ENCODE measurements around the gene ANO6.
"Not testable (repeated sequence)": the region's sequence is repeated elsewhere in the genome, so short reads cannot be mapped to it uniquely, and the experiment has no call there.

ANO6 gene

DNA sequence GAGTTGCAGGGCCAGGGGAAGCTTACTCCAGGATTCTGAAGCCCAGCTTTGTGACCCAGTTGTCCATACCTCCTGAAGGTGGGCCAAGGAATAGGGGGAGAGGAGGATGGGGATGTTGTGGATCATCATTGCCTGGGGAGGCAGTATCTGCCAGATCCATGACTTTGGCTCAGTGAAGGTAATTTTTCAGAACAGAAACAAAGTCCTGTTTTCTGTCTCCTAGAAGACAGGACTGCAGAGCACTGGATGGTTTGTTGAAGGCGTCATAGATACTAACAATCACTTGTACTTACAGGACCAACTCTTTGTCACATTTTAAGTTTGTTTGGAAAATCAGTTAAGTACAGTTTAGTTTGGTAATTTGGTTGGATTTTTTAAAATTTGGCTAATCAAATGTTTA lies 38.4 kb downstream of the ANO6 start:
- DNase-seq (ENCODE audit: insufficient read length, low spot score) (no peak), FAIRE-seq (no peak)
- TF ChIP-seq POLR2A (IDR thresholded peaks at IDR 0.05; ENCODE audit: low read depth, low read length) (no peak), TAF1 (IDR thresholded peaks at IDR 0.05; ENCODE audit: low read depth, low read length) (no peak), POLR2AphosphoS5 (IDR thresholded peaks at IDR 0.05; ENCODE audit: low read depth, low read length) (no peak), SPI1 (IDR thresholded peaks at IDR 0.05; ENCODE audit: low read depth, low read length) (no peak), PAX5 (IDR thresholded peaks at IDR 0.05; ENCODE audit: insufficient read depth, low read length, severe bottlenecking) (no peak), POU2F2 (IDR thresholded peaks at IDR 0.05; ENCODE audit: low read depth, low read length) (no peak)

DNA sequence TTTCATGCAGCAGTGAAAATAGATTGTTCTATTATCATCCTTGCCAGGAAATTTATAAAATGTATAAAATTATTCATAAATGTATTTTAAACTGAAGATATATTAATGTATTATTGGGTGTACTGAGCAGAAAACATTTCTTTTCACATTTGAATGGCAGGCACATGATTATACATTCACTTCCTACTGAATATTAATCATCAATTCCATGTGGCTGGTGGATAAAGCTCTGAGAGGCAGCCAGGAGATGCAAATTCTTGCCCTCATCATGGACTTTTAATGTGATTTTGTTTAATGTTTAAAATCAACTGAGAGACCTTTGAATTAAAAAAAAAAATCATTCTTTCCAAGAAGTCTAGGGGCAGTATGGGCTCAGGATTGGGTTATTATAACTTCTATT lies 40.8 kb downstream of the ANO6 start:
- TF ChIP-seq POU2F2 (IDR thresholded peaks at IDR 0.05; ENCODE audit: low read depth, low read length) (no peak), PAX5 (IDR thresholded peaks at IDR 0.05; ENCODE audit: insufficient read depth, low read length, severe bottlenecking) (no peak), SPI1 (IDR thresholded peaks at IDR 0.05; ENCODE audit: low read depth, low read length) (no peak), POLR2A (IDR thresholded peaks at IDR 0.05; ENCODE audit: low read depth, low read length) (no peak), TAF1 (IDR thresholded peaks at IDR 0.05; ENCODE audit: low read depth, low read length) (no peak), POLR2AphosphoS5 (IDR thresholded peaks at IDR 0.05; ENCODE audit: low read depth, low read length) (no peak)
- no peak for FAIRE-seq
- no peak for DNase-seq (ENCODE audit: insufficient read length, low spot score)

DNA sequence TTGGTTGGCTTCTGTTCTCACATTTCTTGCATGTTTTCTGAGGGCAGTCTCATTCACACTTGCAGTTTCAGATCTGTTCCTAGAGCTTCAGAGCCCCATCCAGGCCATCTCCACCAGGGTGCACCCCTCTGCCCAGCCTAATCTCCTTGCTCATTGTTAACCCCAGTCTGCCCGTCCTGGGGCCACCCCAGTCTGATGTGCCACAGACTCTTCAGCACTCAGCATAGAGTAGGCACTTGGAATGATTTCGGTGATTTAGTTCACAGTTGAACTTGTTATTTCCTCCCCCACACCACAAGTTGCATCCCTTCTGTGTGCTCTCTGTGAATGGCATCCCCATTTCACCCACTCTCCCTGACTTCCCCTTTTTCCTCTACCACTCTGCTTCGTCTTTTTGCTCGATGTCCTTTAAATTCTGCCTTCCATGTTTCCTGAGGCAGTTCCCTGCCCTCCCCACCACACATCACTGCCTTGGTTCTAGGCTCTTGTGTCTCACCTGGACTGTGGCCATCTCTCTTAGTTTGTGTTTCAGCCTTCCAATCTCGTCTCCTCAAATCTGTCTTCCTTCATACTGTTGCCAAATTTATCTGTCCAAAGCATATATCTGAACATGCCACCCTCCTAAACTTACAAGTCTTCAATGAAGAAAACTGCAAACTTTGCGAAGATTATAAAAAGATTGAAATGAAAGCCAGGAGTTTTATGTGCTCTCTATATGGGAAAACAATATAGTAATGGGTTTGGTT lies 41.5 kb downstream of the ANO6 start:
- FAIRE-seq = peak; percentile 84
- no peak for DNase-seq (ENCODE audit: insufficient read length, low spot score)

DNA sequence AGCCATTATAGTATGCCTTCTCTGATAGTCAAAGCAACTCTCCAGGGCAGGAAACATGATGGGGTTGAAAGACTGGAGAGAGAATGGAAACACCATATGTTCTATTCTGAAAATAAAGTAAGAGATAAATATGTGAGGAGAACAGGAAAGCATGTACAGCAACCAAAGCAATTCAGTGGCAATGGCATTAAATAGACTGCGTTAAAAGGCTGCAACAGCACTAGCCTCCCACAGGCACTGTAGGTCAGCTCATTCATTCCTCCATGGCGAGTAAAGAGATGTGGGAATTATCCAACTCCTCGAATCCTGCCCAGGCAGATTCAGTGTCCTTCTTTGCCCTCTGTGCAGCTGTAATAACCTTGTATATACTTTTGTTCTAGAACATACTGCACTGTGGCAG lies 43.8 kb downstream of the ANO6 start:
- DNase-seq (ENCODE audit: insufficient read length, low spot score) = no peak
- no peak for FAIRE-seq
- TF ChIP-seq PAX5 (IDR thresholded peaks at IDR 0.05; ENCODE audit: insufficient read depth, low read length, severe bottlenecking) (no peak), POLR2AphosphoS5 (IDR thresholded peaks at IDR 0.05; ENCODE audit: low read depth, low read length) (no peak), POLR2A (IDR thresholded peaks at IDR 0.05; ENCODE audit: low read depth, low read length) (no peak), TAF1 (IDR thresholded peaks at IDR 0.05; ENCODE audit: low read depth, low read length) (no peak), SPI1 (IDR thresholded peaks at IDR 0.05; ENCODE audit: low read depth, low read length) (no peak), POU2F2 (IDR thresholded peaks at IDR 0.05; ENCODE audit: low read depth, low read length) (no peak)

More for the DNA sequence above, 41.5 kb downstream of the ANO6 start:
- TF ChIP-seq POU2F2 (IDR thresholded peaks at IDR 0.05; ENCODE audit: low read depth, low read length) = no peak
- TF ChIP-seq POLR2AphosphoS5 (IDR thresholded peaks at IDR 0.05; ENCODE audit: low read depth, low read length) = no peak
- TF ChIP-seq PAX5 (IDR thresholded peaks at IDR 0.05; ENCODE audit: insufficient read depth, low read length, severe bottlenecking) = no peak
- TF ChIP-seq SPI1 (IDR thresholded peaks at IDR 0.05; ENCODE audit: low read depth, low read length) = peak; percentile 95

- TF ChIP-seq POLR2AphosphoS5 (IDR thresholded peaks at IDR 0.05; ENCODE audit: low read depth, low read length) (no peak), PAX5 (IDR thresholded peaks at IDR 0.05; ENCODE audit: insufficient read depth, low read length, severe bottlenecking) (no peak), POU2F2 (IDR thresholded peaks at IDR 0.05; ENCODE audit: low read depth, low read length) (no peak), TAF1 (IDR thresholded peaks at IDR 0.05; ENCODE audit: low read depth, low read length) (no peak), SPI1 (IDR thresholded peaks at IDR 0.05; ENCODE audit: low read depth, low read length) (no peak), POLR2A (IDR thresholded peaks at IDR 0.05; ENCODE audit: low read depth, low read length) (no peak)
- FAIRE-seq = no peak
- DNase-seq (ENCODE audit: insufficient read length, low spot score) = no peak
These were observed 44.4 kb downstream of the ANO6 start for GRCh38 chr12:45260104-45260815.

GRCh38 chr12:45260854-45261253 lies 45.0 kb downstream of the ANO6 start:
- DNase-seq (ENCODE audit: insufficient read length, low spot score) (no peak), FAIRE-seq (no peak)
- no peak for TF ChIP-seq TAF1 (IDR thresholded peaks at IDR 0.05; ENCODE audit: low read depth, low read length)

- not testable (repeated sequence) for DNase-seq (ENCODE audit: insufficient read length, low spot score); FAIRE-seq
These were observed 46.3 kb downstream of the ANO6 start for GRCh38 chr12:45262185-45262584.

DNA sequence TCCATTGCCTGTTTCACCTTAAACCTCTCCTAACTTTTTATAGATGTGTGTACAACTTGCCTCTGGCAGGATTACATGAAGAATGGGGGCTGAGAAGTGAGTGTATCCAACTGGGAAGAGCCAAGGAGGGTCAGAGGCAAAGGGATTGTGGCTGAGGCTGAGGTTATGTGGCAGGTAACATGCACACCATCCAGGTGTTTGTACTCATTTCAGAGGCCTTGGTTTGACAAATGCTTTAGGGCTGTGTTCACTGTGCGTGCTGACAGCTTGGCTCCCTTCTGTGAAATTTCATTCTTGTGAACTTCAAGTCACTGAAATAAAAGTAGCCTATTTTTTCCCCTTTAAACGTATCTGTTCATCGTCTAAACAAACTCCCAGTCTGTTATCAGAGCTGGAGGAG lies 47.7 kb downstream of the ANO6 start:
- DNase-seq (ENCODE audit: insufficient read length, low spot score) = no peak
- no peak for FAIRE-seq
- TF ChIP-seq PAX5 (IDR thresholded peaks at IDR 0.05; ENCODE audit: insufficient read depth, low read length, severe bottlenecking) = no peak
- TF ChIP-seq SPI1 (IDR thresholded peaks at IDR 0.05; ENCODE audit: low read depth, low read length) = no peak
- no peak for TF ChIP-seq POLR2AphosphoS5 (IDR thresholded peaks at IDR 0.05; ENCODE audit: low read depth, low read length)
- TF ChIP-seq TAF1 (IDR thresholded peaks at IDR 0.05; ENCODE audit: low read depth, low read length) = no peak
- no peak for TF ChIP-seq POLR2A (IDR thresholded peaks at IDR 0.05; ENCODE audit: low read depth, low read length)
- no peak for TF ChIP-seq POU2F2 (IDR thresholded peaks at IDR 0.05; ENCODE audit: low read depth, low read length)

- no peak for DNase-seq (ENCODE audit: insufficient read length, low spot score)
- FAIRE-seq = no peak
- TF ChIP-seq POU2F2 (IDR thresholded peaks at IDR 0.05; ENCODE audit: low read depth, low read length) = no peak
- no peak for TF ChIP-seq POLR2AphosphoS5 (IDR thresholded peaks at IDR 0.05; ENCODE audit: low read depth, low read length)
- TF ChIP-seq PAX5 (IDR thresholded peaks at IDR 0.05; ENCODE audit: insufficient read depth, low read length, severe bottlenecking) = no peak
These were observed 52.9 kb downstream of the ANO6 start for GRCh38 chr12:45268672-45269411.

- DNase-seq (ENCODE audit: insufficient read length, low spot score) (no peak), FAIRE-seq (no peak)
- TF ChIP-seq POLR2A (IDR thresholded peaks at IDR 0.05; ENCODE audit: low read depth, low read length) = no peak
- TF ChIP-seq POLR2AphosphoS5 (IDR thresholded peaks at IDR 0.05; ENCODE audit: low read depth, low read length) = no peak
- no peak for TF ChIP-seq TAF1 (IDR thresholded peaks at IDR 0.05; ENCODE audit: low read depth, low read length)
- TF ChIP-seq POU2F2 (IDR thresholded peaks at IDR 0.05; ENCODE audit: low read depth, low read length) = no peak
- TF ChIP-seq PAX5 (IDR thresholded peaks at IDR 0.05; ENCODE audit: insufficient read depth, low read length, severe bottlenecking) = no peak
These were observed 53.5 kb downstream of the ANO6 start for GRCh38 chr12:45269412-45269751.

Data from GM12891 (cell line).